Stimulated activated CD4-positive, alpha-beta T cell treated with anti-CD3 and anti-CD28 coated beads, Interleukin-1b, Interleukin-23, amount 100 ng/mL, for 48 hours (primary cell): Measurements from ENCODE around the gene CCL16.
"Not testable (repeated sequence)": the region's sequence is repeated elsewhere in the genome, so short reads cannot be mapped to it uniquely, and the experiment has no call there.

Experiments
- DNase-seq: peaks from one replicate; pipeline ENCODE4 v3.0.0-alpha.2; 2020

Gene CCL16, protein sequence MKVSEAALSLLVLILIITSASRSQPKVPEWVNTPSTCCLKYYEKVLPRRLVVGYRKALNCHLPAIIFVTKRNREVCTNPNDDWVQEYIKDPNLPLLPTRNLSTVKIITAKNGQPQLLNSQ

DNA sequence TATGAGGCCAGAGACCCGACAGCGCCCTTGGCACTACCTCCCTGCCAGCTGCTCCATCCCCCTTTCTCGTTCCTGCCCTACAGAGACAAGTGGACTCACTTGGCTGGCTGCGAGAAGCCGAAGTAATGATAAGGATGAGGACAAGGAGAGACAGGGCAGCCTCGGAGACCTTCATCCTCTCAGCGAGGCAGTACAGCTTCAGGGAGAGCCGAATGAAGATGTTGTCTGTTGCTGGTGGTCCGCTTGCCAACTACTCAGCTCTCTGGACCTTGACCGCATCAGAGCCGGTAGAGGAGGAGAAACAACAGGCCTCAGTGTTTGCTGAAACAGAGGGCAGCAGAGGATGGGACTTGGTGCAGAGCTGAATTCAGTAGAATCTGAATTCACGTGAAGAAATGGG, at the start of gene CCL16:
Gene CCL16 (minus strand): TSS at position 252 of the 400 bp plus-strand sequence. CDS start 77 bp downstream, at position 175.
- DNase-seq: no peak

DNA sequence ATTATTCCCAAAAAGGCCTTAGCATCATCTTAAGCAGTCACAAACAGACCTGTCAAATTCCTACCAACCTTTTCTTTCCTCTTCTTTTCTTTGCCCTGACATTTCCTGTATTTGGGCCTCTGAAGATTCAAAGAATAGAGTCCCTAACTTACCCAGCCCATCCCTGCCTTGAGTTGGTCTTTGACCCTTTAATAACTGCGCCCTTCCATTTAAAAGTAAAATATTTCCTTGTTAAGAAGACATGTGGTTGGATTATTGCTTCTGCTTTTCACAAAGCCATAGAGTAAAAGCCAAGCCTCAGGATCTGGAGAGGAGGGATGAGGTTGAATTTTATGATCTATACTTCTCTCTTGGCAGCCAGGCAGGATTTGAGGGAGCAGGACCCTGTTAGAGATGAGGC, 49.7 kb upstream of the CCL16 start:
- no peak for DNase-seq

DNA sequence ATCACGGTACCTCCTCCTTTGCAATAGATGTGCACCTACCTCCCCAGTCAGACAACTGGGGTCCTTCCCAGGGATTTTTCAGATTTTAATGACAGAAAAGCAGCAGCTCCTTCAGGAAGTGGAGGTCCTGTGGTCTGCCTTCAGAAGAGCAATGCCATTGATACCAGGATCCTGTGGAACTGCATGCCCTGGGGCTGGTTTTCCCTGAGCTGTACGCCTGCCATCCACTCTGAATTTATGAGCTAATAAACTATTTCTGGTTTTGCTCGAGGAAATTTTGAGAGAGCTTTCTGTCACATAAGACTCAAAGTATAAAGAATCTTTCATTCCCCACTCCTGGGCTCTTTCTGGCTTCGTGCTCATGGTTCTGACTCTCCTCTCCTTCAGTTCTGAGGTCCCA, 46.5 kb upstream of the CCL16 start:
- no peak for DNase-seq

DNA sequence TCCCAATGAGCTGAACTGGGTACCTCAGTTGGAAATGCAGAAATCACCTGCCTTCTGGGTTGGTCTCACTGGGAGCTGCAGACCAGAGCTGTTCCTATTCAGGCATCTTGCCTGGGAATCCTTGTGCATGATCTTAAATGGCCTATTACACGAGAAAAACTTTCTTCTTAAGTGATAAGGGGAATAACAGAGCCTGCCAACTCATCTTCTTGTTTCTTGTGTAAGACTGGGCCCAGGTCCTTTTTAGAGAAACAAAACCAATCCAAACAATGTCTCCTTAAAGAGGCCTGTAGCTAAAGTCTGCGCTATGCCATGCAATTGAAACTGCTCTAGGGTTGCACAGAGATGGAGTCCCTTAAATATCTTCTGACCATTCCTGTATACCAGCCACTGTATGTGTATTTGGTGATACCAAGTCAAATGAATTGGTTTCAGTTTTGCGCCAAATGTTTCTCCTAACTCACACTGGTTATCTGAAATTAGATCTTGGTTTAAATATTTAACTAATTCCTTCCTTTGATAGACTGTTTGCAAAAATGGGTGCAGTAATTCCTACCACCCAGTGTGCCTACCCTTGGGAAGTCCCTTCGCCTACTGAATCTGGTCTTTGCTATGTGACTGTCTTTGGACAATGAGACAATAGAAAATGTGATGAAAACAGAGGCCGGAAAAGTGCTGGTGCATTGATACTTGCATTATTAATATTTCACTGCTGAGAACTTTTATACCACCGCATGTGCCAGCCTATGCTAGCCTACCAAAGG, 43.0 kb upstream of the CCL16 start:
- no peak for DNase-seq

DNA sequence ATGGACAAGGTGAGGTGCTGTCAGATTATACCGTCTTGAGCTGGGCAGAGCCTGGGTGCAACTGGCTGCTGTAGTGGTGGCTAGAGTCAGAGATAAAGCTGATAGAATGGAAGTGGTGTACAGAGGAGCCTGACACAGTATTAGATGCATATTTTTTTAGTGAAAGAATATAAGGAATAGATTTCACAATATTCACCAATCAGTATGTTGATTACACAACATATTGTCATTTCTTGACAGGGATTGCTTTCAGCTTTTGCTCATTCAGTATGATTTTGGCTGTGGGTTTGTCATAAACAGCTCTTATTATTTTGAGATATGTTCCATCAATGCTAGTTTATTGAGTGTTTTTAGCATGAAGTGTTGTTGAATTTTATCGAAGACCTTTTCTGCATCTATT, 38.1 kb upstream of the CCL16 start:
- DNase-seq: no peak

DNA sequence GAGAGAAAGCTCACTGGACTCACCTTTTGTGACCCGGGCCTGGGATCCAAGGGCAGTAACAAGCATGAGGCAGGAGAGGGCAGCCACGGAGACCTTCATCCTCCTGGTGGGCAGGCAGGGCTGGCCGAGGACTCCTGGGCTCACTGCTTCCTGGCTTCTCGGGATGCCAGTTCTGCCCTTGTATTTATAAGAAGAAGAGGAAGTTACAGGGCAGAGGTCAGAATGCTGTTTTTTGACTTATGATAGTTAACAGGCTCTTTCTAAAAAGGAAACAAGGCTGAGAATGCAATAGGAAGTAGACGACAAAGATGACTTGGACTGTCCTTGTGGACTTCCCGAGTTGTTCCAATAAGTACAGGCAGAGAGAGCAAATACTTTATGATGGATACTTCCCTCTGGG, 36.5 kb upstream of the CCL16 start, which contains the start of gene CCL23:
Gene CCL23 (minus strand): TSS at position 174 of the 400 bp plus-strand sequence. CDS start 75 bp downstream, at position 99.
- DNase-seq: no peak

DNA sequence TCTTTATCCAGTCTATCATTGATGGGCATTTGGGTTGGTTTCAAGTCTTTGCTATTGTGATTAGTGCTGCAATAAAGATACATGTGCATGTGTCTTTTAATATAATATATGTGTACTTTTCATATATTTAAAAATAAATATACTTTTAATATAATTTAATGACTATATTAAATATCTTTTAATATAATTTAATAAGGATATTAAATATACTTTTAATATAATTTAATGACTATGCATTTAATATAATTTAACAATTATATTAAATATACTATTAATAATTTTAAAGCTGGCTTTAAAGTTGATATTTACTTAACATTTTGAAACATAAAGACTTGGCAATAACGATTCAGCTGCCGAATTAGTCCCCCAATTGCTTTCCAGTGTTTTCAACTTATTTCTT, 35.3 kb upstream of the CCL16 start:
- no peak for DNase-seq

DNA sequence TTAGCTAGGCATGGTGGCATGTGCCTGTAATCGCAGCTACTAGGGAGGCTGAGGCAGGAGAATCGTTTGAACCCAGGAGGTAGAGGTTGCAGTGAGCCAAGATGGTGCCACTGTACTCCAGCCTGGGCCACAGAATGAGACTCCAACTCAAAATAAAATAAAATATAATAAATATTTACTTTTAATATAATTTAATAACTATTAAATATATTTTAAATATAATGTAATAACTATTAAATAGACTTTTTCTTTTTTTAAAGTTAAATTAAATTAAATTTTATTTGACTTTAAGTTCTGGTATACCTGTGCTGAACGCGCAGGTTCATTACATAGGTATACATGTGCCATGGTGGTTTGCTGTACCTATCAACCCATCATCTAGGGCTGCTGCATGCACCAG, 34.6 kb upstream of the CCL16 start:
- DNase-seq: not testable (repeated sequence)

DNA sequence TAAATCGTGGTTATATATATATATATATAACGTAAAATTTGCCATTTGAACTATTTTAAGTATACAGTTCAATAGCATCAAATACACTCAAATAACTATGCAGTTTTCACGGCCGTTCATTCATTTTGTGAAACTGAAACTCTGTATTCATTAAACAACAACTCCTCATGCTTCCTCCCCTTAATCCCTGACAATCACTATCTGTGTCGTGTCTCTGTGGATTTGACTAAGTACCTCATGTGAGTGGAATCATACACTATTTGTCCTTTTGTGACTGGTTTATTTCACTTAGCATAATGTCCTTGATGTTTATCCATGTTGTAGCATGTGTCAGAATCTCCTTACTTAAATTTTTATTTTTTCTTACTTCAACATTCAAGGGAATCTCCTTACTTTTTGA, 33.6 kb upstream of the CCL16 start:
- no peak for DNase-seq

DNA sequence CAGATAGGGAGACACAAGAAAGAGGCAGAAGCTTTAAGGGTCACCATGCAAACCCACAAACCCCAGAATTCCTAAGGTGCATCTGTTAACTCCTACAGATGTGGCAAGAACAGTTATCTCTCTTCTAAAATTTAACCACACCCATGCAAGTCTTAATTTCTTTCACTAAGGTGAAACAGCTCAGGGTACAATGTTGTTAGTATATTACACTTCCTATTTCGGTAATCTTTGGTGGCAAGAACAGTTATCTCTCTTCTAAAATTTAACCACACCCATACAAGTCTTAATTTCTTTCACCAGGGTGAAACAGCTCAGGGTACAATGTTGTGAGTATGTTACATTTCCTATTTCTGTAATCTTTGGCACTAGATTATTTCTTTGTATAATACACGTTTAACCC, 29.9 kb upstream of the CCL16 start:
- no peak for DNase-seq

DNA sequence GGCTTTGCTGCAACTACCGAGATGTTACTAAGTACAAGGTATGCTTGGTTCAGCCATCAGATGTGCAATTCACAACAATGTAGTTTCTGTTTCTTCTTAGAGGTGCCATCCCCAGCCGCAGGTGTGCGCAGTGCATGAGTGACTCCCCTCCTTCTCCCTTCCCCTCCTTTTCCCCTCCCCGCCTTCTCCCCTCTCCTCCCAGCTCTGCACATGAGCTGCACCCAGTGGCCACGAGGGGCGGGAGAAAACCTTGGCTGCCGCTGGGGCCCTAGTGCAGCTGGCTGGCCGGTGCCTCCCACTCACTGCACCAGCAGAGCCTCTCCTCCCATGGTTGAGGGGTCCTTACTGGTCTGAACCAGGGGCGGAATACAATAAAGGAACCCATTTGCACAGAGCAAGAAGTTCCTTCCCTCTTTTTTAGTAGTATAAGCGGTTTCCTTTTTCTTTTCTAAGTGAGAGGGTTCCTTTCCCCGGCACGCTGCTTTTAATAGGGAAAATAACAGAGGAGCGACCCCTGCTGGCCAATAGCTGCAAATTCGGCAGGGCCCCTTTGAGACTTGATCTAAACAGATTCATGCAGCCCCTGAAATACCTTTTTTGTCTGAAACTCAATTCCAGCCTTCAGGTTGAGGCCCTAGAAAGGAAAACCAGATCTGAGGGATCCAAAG, 27.8 kb upstream of the CCL16 start:
- DNase-seq: no peak

DNA sequence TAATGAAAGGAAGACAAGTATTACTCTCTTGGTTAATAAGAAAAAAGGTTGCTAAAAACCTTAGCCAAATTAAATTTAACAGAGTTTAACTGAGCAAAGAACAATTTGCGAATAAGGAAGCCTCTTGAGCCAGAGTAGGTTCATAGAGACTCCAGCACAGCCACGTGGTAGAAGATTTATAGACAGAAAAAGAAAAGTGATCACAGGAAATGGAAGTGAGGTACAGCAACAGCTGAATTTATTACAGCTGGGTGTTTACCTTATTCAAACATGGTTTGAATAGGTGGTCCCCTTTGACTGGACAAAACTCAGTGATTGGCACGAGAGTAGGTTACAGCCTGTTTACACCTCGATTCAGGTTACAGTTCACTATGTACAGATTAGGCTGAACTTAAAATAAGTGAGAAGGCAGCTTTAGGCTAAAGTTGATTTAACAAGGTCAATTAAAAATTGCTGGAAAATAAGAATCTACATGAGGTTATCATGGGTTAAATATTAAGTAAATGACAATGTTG, 23.4 kb upstream of the CCL16 start:
- DNase-seq: no peak

DNA sequence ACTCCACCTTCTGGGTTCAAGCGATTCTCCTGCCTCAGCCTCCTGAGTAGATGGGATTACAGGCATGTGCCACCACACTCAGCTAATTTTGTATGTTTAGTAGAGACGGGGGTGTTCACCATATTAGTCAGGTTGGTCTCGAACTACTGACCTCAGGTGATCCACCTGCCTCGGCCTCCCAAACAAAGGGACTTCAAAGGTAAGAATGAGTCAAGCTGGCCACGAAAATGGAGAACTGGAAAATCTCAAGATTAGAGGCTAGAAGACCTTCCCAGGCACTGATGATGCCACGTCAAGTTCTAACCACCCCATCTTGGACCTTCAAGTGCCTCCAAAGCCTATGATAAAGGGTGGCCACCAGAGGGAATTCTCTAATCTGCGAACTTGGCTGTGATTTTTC, 21.3 kb upstream of the CCL16 start:
- DNase-seq: no peak

DNA sequence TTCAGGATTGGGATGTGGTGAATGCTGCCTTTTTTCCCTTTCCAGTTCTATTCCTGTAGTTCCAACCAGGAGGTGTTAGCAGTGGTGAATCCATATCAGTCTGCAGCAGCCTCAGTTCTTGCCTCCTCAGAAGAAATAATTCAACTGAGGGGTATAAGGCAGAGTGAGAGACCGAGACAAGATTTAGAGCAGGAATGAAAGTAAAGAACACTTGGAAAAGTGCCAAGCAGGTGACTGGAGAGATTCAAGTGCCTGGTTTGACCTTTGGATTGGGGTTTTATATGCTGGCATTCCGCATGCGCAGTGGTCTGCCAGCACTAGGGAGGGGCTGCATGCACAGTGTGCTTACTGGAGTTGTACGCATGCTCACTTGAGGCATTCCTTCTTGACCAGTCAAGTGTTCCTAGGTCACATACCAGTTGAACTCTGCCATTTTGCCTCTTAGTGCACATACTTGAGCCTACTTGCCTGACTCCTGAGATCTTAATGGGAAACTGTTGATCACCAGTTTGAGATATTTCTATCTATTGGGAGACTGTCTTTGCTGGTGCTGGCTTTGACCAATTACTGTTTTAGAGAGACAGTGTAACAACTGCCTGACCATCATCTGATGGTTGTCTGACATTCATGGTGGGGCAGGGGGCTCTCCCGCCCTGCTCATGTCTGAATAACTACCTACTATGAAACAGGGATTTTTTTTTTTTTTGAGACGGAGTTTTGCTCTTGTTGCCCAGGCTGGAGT, 20.7 kb upstream of the CCL16 start:
- DNase-seq: no peak

DNA sequence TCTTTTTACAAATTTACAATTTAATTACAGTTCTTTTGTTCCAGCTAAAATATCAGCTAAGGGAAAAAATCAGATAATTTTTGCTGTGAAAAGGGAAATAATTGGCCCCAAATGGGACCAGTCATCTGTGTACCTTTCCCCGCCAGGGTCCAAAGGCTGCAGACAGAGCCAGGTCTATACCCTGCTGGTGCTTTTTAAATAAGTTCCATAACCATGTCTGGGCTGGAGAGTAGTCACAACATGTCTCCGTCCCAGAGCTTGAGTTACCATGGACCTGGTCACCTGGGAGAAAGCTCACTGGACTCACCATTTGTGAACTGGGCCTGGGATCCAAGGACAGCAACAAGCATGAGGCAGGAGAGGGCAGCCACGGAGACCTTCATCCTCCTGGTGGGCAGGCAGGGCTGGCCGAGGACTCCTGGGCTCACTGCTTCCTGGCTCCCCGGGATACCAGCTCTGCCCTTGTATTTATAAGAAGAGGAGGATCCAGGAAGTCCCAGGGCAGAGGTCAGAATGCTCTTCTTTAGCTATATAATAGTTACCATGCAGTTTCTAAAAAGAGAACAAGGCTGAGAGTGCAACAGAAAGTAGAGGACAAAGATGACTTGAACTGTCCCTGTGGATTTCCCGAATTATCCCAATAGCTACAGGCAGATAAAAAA, 19.9 kb upstream of the CCL16 start, which contains the start of gene CCL15:
Gene CCL15 (minus strand): TSS at position 444 of the 662 bp plus-strand sequence. CDS start 61 bp downstream, at position 383.
- no peak for DNase-seq

DNA sequence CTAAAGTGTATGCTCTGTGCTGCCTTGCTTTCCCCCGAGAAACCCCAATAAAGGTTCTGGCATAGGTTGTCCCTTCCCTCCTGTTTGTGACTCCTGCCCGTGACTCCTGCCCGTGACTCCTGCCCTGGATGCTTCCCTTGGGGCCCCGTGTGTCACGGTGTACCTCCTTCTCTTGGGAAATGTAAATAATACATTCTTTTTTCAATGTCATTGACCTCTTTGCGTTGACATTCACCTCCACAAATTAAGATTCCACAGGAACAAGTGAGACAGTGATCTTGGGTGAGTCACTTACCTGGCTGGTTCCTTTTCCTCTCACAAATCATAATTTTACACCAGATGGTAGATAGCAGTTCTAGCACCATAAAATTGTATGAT, 19.4 kb upstream of the CCL16 start:
- no peak for DNase-seq

DNA sequence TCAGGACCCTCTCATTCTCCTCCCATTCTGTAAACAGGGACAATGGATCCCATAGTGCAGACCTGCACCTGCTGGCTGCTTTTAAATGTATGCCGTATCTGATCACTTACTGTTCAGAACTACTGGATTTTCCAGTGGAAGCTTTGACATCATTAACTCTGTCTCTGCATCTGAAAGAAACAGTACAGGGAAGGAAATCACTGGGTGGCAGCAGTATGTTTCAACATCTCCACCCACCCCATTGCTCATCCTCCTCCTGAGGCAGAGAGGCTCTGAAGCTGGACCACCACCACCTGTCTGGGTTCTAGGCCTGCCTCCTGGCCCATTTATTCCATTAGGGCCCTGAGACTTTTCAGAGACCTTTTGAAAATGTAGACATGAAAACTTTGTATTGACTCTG, 17.5 kb upstream of the CCL16 start:
- DNase-seq: no peak

DNA sequence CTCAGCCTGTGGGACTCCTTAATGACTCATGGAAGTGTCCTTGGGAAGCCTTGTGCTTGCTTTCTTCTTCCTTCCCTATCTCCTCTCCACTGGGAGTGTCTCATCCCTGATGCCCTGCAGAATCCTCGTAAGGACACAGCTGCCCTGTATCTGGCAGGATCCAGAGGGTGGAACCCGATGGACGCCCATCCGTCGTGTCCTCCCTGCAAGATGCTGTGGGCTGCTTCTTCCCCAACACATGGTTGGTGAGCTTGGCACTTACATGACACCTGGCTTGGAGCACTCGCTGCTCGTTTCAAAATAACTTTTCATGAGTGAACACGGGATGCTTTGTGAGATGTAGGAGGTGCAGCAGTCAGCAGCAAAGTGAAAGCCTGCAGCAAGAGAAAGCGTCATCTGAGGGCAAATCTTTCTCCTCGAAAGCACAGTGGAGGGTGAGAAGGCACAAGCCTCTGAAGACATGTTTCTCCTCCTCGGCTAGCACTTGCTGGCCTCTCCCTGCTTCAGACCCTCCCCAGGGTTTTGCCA, 16.8 kb upstream of the CCL16 start:
- DNase-seq: no peak

DNA sequence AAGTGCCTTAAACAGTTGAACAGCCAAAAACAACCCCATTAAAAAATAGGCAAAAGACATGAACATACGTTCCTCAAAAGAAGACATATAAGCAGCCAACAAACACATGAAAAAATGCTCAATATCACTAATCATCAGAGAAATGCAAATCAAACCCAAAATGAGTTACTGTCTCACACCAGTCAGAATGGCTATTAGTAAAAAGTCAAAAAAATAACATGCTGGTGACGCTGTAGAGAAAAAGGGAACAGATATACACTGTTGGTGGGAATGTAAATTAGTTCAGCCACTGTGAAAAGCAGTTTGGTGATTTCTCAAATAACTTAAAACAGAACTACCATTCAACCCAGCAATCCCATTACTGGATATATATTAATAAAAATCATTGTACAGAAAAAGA, 14.0 kb upstream of the CCL16 start:
- not testable (repeated sequence) for DNase-seq

DNA sequence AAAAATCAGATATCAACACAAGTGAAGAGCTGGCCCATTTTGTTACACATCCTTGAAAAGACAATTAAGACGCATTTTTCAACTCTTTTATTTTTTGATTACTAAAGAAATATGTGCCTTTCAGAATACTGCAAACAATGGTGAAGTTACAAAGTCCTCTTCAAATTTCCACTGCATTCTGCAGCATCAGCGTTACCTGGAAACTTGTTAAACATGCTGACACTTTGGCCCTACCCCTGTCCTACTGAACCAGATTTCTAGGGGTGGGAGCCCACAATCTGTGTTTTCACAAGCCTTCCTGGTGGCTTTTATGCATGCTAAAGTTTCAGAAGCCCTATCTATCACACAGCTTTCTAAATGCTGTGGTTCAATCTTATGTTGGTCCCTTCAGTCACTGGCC, 9.8 kb upstream of the CCL16 start:
- DNase-seq: no peak

DNA sequence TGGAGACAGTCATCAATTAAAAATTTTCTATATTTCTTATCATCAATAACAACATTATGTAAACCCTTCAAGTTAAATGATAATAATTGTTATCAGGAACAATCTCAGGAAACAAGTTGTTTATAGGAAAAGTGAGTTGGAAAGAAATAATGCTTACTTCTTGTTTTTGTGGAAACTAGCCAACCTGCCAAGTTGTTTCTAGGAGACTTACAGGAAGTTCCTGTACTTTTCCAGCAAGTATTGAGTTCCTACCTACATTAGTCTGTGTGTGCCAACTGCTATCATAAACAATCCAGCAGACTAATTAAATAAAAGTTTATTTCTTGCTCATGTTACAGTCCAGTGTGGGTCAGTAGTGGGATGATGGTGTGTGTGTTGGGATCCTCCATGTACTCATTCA, 6.9 kb upstream of the CCL16 start:
- DNase-seq: no peak

DNA sequence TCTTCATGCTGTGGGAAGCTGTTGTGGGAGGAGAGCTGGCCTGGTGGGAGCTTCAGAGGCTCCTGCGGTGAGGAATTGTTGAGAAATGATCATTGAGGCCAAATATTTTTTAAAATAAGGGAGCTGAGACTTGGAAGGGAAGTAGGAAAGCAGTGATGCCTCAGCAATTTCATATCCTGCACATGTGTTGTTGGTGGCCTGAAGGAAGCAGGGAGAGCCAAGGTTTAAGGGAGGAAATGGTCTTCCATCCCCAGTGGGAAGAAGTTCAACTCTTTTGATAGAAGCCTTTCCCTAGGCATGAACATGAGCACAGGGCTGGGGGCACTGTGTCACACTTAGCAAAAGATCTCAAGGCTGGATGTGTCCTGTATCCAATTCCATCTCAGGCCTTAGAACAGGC, 5.3 kb upstream of the CCL16 start, which contains the start of gene CCL14:
Gene CCL14 (minus strand): TSS at position 87 of the 400 bp plus-strand sequence. CDS start 80 bp downstream, at position 7.
- no peak for DNase-seq
